NCI-H526 (cell line): ENCODE measurements around the gene GPRIN3.

ENCODE experiments used
- DNase-seq, 2 experiments: peaks; one replicate each; lab custom pipeline; 2025; lab: John Stamatoyannopoulos, UW

Gene GPRIN3

GRCh38 chr4:89289312-89289711 lies 18.3 kb downstream of the GPRIN3 start:
- no peak for DNase-seq

- peak; percentile 52 to 68 for DNase-seq
These were observed 19.2 kb downstream of the GPRIN3 start for GRCh38 chr4:89288430-89288829.

- DNase-seq, result peak; percentile 34 to 40
These were observed 19.7 kb downstream of the GPRIN3 start for GRCh38 chr4:89287945-89288344.

GRCh38 chr4:89285745-89286144 lies 21.9 kb downstream of the GPRIN3 start:
- DNase-seq, result no peak

- DNase-seq, result no peak
These were observed 22.8 kb downstream of the GPRIN3 start for GRCh38 chr4:89284828-89285227.

- DNase-seq, result no peak
These were observed 23.6 kb downstream of the GPRIN3 start for GRCh38 chr4:89284020-89284424.

- no peak for DNase-seq
These were observed 24.2 kb downstream of the GPRIN3 start for GRCh38 chr4:89283226-89284009.

- DNase-seq, result no peak
These were observed 28.2 kb downstream of the GPRIN3 start for GRCh38 chr4:89279385-89279784.

- DNase-seq, result no peak
These were observed 30.2 kb downstream of the GPRIN3 start for GRCh38 chr4:89277412-89277811.

GRCh38 chr4:89276296-89276695 lies 31.3 kb downstream of the GPRIN3 start:
- no peak for DNase-seq

GRCh38 chr4:89275587-89275986 lies 32.0 kb downstream of the GPRIN3 start:
- DNase-seq, result no peak

- DNase-seq, result no peak
These were observed 33.9 kb downstream of the GPRIN3 start for GRCh38 chr4:89273741-89274141.

GRCh38 chr4:89270792-89271191 lies 36.8 kb downstream of the GPRIN3 start:
- no peak for DNase-seq

- no peak for DNase-seq
These were observed 38.4 kb downstream of the GPRIN3 start for GRCh38 chr4:89269121-89269666.

GRCh38 chr4:89268679-89269078 lies 38.9 kb downstream of the GPRIN3 start:
- DNase-seq, result no peak

GRCh38 chr4:89267846-89268245 lies 39.8 kb downstream of the GPRIN3 start:
- DNase-seq, result no peak

- no peak for DNase-seq
These were observed 40.2 kb downstream of the GPRIN3 start for GRCh38 chr4:89267392-89267791.

GRCh38 chr4:89266128-89266527 lies 41.5 kb downstream of the GPRIN3 start:
- peak in 1 of 2 experiments; percentile 9 for DNase-seq

- DNase-seq, result no peak
These were observed 44.3 kb downstream of the GPRIN3 start for GRCh38 chr4:89263265-89263664.

GRCh38 chr4:89259301-89260028 lies 48.1 kb downstream of the GPRIN3 start:
- DNase-seq, result peak; percentile 90 to 92

GRCh38 chr4:89258506-89258905 lies 49.1 kb downstream of the GPRIN3 start:
- DNase-seq, result no peak

- no peak for DNase-seq
These were observed 50.2 kb downstream of the GPRIN3 start for GRCh38 chr4:89257376-89257775.

- DNase-seq, result no peak
These were observed 51.3 kb downstream of the GPRIN3 start for GRCh38 chr4:89256203-89256800.
